ENCODE measurements around the gene PGBD5.

- no peak for TF ChIP-seq EZH2 (IDR thresholded peaks at IDR 0.05; ENCODE audit: low read length)
- no peak for TF ChIP-seq CTCF (optimal IDR thresholded peaks at IDR 0.05 in 1 of 3, IDR thresholded peaks at IDR 0.05 in 1 of 3, conservative IDR thresholded peaks at IDR 0.05 in 1 of 3; ENCODE audit: extremely low read depth in 1 of 3, insufficient read depth in 2 of 3, low read length in 3 of 3)
These were observed 33.3 kb upstream of the PGBD5 start for GRCh38 chr1:230459465-230459864.

All from keratinocyte (primary cell).